HG03175 (cell line): ENCODE data around the gene FAM184B.

Source experiments
- ATAC-seq: cut with Tn5 transposase; IDR thresholded peaks from one replicate; pipeline ENCODE4 v1.9.1; 2021; ENCODE audit warnings: mild to moderate bottlenecking, moderate library complexity; ENCODE audit not compliant: unreplicated experiment

FAM184B gene

GRCh38 chr4:17778431-17778830 lies 3.0 kb downstream of the FAM184B start:
- ATAC-seq: no peak

DNA sequence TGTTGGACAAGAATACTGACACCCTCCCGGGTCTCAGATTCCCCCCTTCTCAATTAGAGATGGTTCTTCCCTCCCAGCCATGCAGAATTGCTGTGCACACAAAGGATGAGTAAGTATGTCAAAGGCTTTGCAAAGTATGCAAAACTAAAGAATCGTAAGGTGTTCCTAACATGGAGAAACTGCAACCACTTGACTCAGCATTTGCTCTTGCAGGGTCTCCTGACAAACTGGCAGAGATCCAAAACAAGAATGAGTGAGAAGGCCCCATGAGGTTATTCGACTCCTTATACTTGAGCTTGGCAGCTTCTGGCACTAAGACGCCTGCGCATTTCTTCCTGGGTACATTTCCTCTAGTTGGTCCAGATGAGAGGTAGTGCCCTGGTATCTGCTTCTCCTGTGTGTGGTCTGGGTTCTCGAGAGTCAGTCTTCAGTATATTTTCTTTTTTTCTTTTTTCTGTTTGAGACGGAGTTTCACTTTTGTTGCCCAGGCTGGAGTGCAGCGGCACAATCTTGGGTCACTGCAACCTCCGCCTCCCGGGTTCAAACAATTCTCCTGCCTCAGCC lies 8.2 kb downstream of the FAM184B start:
- ATAC-seq: no peak

GRCh38 chr4:17771284-17771908 lies 10.0 kb downstream of the FAM184B start:
- ATAC-seq: no peak

DNA sequence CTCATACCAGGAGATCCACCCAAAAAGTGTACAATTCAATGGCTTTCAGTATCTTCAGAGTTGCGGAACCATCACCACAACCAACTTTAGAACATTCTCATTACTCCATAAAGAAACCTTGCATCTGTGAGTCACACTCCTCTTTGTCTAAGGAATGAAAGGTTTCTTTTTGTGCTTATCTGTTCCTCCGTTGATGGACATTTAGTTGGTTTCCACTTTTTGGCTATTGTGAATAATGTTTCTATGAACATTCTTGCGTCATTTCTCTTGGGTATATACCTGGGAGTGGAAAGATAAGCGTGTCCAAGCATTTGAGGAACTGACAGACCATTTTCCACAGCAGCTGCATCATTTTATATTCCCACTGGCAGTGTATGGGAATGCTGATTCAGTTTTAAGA lies 10.6 kb downstream of the FAM184B start:
- no peak for ATAC-seq

DNA sequence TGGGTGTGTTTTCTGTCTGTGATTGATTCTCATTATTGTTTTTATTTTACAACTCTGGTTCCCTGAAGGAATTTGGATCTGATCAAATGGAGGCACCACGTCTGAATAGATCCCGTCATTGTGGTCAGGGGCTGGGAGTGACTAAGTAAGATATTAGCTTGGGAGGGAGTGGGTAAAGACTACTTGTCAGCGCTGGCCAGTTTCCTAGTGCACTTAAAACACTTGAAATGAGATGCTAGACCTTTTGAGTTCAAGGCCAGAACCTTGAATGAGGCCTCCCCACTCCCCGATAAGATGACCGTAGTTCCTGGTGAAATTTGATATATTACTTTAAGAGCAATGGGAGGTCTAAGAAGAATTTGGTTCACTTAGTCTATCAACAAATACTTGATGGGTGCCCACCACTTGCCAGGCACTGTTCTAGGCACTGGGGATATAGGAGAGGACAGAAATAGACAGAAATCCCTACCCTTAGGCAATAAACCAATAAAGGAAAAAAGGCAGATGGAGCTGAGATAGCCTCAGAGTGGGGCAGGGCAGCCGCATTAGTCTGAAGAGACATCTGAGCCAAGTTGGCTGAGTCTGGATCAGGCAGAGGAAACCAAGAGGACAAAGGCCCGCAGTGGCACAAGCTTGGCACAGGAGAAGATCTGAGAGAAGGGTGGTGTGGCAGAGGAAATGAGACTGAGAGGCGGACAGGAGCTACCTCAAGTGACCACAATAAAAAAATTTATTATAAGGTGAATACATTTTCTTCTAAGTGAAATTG lies 11.8 kb downstream of the FAM184B start:
- ATAC-seq: no peak

DNA sequence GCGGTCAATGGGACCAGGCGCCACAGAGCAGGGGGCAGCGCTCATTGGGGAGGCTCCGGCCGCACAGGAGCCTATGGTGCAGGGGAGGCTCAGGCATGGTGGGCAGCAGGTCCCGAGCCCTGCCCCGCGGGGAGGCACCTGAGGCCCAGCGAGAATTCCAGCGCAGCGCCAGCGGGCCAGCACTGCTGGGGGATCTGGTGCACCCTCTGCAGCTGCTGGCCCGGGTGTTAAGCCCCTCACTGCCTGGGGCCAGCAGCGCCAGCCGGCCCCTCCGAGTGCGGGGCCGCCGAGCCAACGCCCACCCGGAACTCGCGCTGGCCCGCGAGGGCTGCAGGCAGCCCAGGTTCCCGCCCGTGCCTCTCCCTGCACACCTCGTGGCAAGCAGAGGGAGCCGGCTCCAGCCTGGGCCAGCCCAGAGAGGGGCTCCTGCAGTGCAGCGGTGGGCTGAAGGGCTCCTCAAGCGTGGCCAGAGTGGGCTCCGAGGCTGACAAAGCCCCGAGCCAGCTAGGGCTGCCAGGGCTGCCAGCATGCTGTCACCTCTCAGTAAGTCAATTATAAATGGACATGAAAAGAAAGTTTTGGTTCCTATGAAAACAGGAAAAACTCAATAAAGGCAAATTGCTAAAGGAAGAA lies 14.5 kb downstream of the FAM184B start:
- no peak for ATAC-seq

DNA sequence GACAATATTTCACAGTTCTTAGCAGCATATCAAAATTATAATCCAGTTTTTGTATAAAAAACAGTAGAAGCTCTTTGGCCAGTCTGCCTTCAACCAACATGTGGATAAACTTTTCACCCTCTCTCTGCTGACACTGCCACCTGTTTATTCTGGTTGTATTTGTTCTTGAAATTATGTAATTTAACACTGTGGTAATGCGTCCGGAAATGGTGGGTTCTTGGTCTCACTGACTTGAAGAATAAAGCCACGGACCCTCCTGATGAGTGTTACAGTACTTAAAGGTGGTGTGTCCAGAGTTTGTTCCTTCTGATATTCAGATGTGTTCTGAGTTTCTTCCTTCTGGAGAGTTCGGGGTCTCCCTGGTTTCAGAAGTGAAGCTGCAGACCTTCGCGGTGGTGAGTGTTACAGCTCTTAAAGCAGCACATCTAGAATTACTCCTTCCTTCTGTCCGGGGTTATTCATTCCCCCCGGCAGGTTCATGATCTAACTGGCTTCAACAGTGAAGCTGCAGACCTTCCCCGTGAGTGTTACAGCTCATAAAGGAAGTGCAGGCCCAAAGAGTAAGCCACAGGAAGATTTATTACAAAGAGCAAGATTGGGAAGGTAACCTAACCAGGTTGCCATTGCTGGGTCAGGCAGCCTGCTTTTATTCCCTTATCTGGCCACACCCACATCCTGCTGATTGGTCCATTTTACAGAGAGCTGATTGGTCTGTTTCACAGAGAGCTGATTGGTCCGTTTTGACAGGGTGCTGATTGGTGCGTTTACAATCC lies 15.7 kb downstream of the FAM184B start:
- ATAC-seq: no peak

DNA sequence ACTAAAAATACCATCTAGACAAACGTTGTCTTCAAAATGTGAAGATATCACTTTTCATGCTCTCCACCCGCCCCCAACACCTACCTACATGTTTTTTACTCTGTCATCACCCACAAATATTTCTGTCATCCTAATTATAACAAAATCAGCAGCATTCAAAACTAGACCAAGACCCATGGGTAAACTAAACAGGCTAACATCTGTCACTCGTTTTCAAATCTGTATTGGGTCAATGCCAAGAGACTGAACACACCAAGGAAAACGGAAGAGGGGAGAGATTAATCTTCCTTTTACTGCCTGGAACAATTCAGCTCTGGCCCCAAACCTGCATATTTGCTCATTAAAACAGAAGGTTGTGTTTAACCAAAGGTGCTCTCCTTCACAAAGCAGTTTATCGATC lies 17.5 kb downstream of the FAM184B start:
- ATAC-seq: no peak

GRCh38 chr4:17763416-17763815 lies 18.0 kb downstream of the FAM184B start:
- no peak for ATAC-seq

- no peak for ATAC-seq
Measured at GRCh38 chr4:17762726-17763125, 18.7 kb downstream of the FAM184B start.

- no peak for ATAC-seq
Measured at GRCh38 chr4:17761062-17761461, 20.4 kb downstream of the FAM184B start.

GRCh38 chr4:17760626-17761025 lies 20.8 kb downstream of the FAM184B start:
- ATAC-seq: no peak

DNA sequence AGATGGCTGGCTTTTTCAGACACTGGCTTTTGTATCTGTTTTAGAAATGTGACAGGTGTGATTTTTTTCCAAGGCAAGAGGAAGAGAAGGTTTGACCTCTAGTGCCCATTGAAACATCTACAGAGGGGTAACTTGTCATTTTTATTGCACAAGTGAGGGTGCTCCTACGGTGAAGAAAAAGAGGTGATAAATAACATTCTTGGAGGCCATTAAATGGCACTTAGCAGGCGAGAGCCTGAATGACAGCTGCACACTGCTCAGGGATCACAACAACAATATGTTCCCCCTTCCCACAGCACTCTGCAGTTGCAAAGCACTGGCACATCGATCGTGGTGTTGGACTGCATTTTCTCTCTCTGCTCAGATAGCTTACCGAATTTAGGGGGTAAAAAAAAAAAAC lies 22.9 kb downstream of the FAM184B start:
- ATAC-seq: no peak

- ATAC-seq: no peak
Measured at GRCh38 chr4:17757621-17758020, 23.8 kb downstream of the FAM184B start.

GRCh38 chr4:17753646-17754045 lies 27.8 kb downstream of the FAM184B start:
- no peak for ATAC-seq

- ATAC-seq: no peak
Measured at GRCh38 chr4:17740702-17741101, 40.7 kb downstream of the FAM184B start.

- ATAC-seq: no peak
Measured at GRCh38 chr4:17736484-17736883, 44.9 kb downstream of the FAM184B start.

DNA sequence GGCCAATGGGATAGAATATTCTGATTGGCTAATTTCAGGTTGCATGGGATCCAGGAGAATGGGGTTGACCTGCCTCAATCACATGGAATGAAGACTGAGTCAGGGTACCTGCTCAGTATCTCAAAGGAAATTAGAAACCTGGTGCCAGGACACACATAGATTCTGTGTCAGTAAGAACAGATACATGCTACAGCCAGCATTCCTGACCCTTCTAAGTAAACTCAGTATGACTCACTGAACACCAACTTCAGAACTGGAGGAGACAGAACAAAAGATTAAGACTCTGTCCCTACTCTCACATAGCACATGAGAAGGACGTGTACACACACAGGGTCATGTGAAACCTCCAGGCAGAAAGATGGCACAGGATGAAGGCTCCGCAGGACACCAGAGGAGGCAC lies 54.5 kb downstream of the FAM184B start:
- ATAC-seq: no peak

DNA sequence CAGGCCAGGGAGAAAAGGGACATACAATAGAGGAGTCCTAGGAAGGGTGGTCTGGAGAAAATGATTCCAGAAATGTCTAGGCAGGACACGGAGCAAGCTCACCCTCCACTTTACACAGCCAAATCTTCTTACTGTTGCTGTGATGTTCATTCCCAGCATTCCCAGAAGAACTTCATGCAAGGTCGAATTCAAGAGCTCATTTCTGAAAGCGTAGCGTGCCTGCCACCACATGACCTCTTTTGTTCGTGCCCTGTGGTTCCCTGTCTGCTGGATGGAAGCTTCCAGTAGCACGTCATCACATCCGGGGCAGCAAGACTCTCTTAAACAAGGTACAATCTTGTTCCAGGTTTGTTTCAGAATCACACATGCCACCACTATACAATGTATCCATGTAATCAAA lies 57.8 kb downstream of the FAM184B start:
- no peak for ATAC-seq

DNA sequence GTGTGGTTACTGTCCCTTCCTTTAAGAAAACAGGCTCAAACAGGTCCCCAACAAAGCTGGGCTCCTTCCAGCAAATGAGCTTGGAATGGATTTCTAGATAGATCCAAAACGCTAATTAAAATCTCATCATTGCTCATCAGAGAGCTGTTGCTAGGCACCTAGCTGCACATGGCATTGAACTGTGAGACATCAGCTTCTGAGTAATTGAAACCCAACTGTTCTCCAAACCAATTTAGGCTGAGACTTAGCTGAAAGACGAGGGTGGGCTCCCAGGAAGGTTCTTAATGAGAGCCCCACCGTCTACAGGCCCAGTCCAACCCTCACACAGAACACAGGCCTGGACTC lies 59.1 kb downstream of the FAM184B start:
- ATAC-seq: no peak
